ENCODE data around the gene PLA2G15. TPM values are rescaled to one million over a fixed set of nuclear protein-coding genes. Genes with fewer than 3 reads are reported as not detected.

Gene PLA2G15
- total RNA-seq, 2 experiments from 2014 or later = 6.0 to 7.0 TPM

GRCh38 chr16:68297908-68298307 is 52.7 kb downstream of the PLA2G15 start:
- ChIA-PET POLR2A (no interaction called here), CTCF (interaction anchor here (0.9 to 3.8 kb wide), 2 partner anchors 11 to 37 kb away, joined by 4 to 17 read pairs; no protein-coding TSS in a partner anchor)
- H3K27me3 Mint-ChIP-seq = no peaks in the 10 kb centered on the region
- intact Hi-C loops (cut with DNase I, micrococcal nuclease) = no loop called here
- H3K36me3 Mint-ChIP-seq (ENCODE audit: low read depth) = peaks cover 70% of the 10 kb centered on the region
- H3K4me3 Mint-ChIP-seq = no peak overlapping the region
- no peak for DNase-seq
- ATAC-seq = no peak
- no peaks in the 10 kb centered on the region for H3K9me3 Mint-ChIP-seq (ENCODE audit: low read depth)
- H3K4me1 Mint-ChIP-seq = peaks cover 19% of the 10 kb centered on the region
- H3K27ac Mint-ChIP-seq = peak overlapping the region; percentile 15

- intact Hi-C loops (cut with DNase I, micrococcal nuclease) = no loop called here
- peaks cover 71% of the 10 kb centered on the region for H3K36me3 Mint-ChIP-seq (ENCODE audit: low read depth)
- H3K27me3 Mint-ChIP-seq = no peaks in the 10 kb centered on the region
- H3K9me3 Mint-ChIP-seq (ENCODE audit: low read depth) = no peaks in the 10 kb centered on the region
- CTCF ChIA-PET = interaction anchor here (0.9 to 3.8 kb wide), 2 partner anchors 11 to 37 kb away, joined by 4 to 17 read pairs; no protein-coding TSS in a partner anchor
- DNase-seq (no peak), ATAC-seq (no peak)
- POLR2A ChIA-PET = no interaction called here
- peaks cover 17% of the 10 kb centered on the region for H3K4me1 Mint-ChIP-seq
- no peak overlapping the region for H3K4me3 Mint-ChIP-seq
- no peak overlapping the region for H3K27ac Mint-ChIP-seq
Measured at GRCh38 chr16:68298312-68298711, 53.1 kb downstream of the PLA2G15 start.

GRCh38 chr16:68298907-68299561 is 53.9 kb downstream of the PLA2G15 start:
- intact Hi-C loops (cut with DNase I, micrococcal nuclease) = no loop called here
- Mint-ChIP-seq H3K27ac (peak overlapping the region; percentile 55), H3K4me3 (no peak overlapping the region), H3K9me3 (ENCODE audit: low read depth) (no peaks in the 10 kb centered on the region), H3K27me3 (no peaks in the 10 kb centered on the region), H3K36me3 (ENCODE audit: low read depth) (peaks cover 75% of the 10 kb centered on the region), H3K4me1 (peaks cover 13% of the 10 kb centered on the region)
- no peak for DNase-seq
- CTCF ChIA-PET = interaction anchor here (0.8 to 3.8 kb wide), 4 partner anchors 9 to 38 kb away, joined by 3 to 17 read pairs (median 4); no protein-coding TSS in a partner anchor
- POLR2A ChIA-PET = no interaction called here
- ATAC-seq = no peak

GRCh38 chr16:68299571-68300453 is 54.6 kb downstream of the PLA2G15 start:
- no peak for ATAC-seq
- peak overlapping the region; percentile 56 for H3K27ac Mint-ChIP-seq

GRCh38 chr16:68300734-68301459 is 55.7 kb downstream of the PLA2G15 start:
- peaks cover 13% of the 10 kb centered on the region for H3K4me1 Mint-ChIP-seq
- no peaks in the 10 kb centered on the region for H3K9me3 Mint-ChIP-seq (ENCODE audit: low read depth)
- ATAC-seq = no peak
- no peak overlapping the region for H3K4me3 Mint-ChIP-seq
- peak overlapping the region; percentile 56 for H3K27ac Mint-ChIP-seq
- H3K27me3 Mint-ChIP-seq = no peaks in the 10 kb centered on the region
- ChIA-PET POLR2A (interaction anchor here (0.6 to 1.4 kb wide), 3 partner anchors 10 to 640 kb away, joined by 3 to 5 read pairs (median 3); partner anchors contain the start of genes PRMT7 and SLC7A6OS), CTCF (interaction anchor here (0.6 to 3.8 kb wide), 12 partner anchors 9 to 68 kb away, joined by 3 to 17 read pairs (median 5); partner anchors contain the start of genes PRMT7, SLC7A6 and SLC7A6OS)
- DNase-seq = no peak
- peaks cover 69% of the 10 kb centered on the region for H3K36me3 Mint-ChIP-seq (ENCODE audit: low read depth)
- intact Hi-C loops (cut with DNase I, micrococcal nuclease) = no loop called here

More at GRCh38 chr16:68299571-68300453, 54.6 kb downstream of the PLA2G15 start:
- Mint-ChIP-seq H3K9me3 (ENCODE audit: low read depth) (no peaks in the 10 kb centered on the region), H3K27me3 (no peaks in the 10 kb centered on the region), H3K36me3 (ENCODE audit: low read depth) (peaks cover 71% of the 10 kb centered on the region), H3K4me1 (peaks cover 13% of the 10 kb centered on the region), H3K4me3 (no peak overlapping the region)
- DNase-seq = no peak
- POLR2A ChIA-PET = interaction anchor here (1.0 to 1.4 kb wide), 2 partner anchors 10 to 11 kb away, joined by 3 to 5 read pairs; partner anchors contain the start of genes PRMT7 and SLC7A6OS
- CTCF ChIA-PET = interaction anchor here (0.5 to 3.8 kb wide), 14 partner anchors 8 to 316 kb away, joined by 3 to 17 read pairs (median 4); partner anchors contain the start of genes PRMT7, SLC7A6 and SLC7A6OS
- intact Hi-C loops (cut with DNase I, micrococcal nuclease) = no loop called here

- ChIA-PET POLR2A (no interaction called here), CTCF (interaction anchor here (1.0 to 6.0 kb wide), 4 partner anchors 10 to 44 kb away, joined by 3 to 32 read pairs (median 4); no protein-coding TSS in a partner anchor)
- intact Hi-C loops (cut with DNase I, micrococcal nuclease) = no loop called here
- Mint-ChIP-seq H3K9me3 (ENCODE audit: low read depth) (no peaks in the 10 kb centered on the region), H3K4me1 (peaks cover 23% of the 10 kb centered on the region), H3K36me3 (ENCODE audit: low read depth) (peaks cover 49% of the 10 kb centered on the region), H3K27me3 (no peaks in the 10 kb centered on the region), H3K27ac (no peak overlapping the region), H3K4me3 (no peak overlapping the region)
- ATAC-seq (no peak), DNase-seq (no peak)
Measured at GRCh38 chr16:68306633-68307032, 61.5 kb downstream of the PLA2G15 start.

GRCh38 chr16:68309799-68310198 is 64.6 kb downstream of the PLA2G15 start:
- DNase-seq = no peak
- POLR2A ChIA-PET = no interaction called here
- CTCF ChIA-PET = interaction anchor here (0.6 kb wide), 1 partner anchor 21 kb away, joined by 3 read pairs; no protein-coding TSS in a partner anchor
- Mint-ChIP-seq H3K9me3 (ENCODE audit: low read depth) (no peaks in the 10 kb centered on the region), H3K27me3 (no peaks in the 10 kb centered on the region), H3K4me3 (peak overlapping the region; percentile 90), H3K27ac (peak overlapping the region; percentile 92), H3K4me1 (peaks cover 38% of the 10 kb centered on the region), H3K36me3 (ENCODE audit: low read depth) (peaks cover 39% of the 10 kb centered on the region)
- intact Hi-C loops (cut with DNase I, micrococcal nuclease) = loop anchor here (1.0 to 2.0 kb wide), 4 partner anchors 23 to 503 kb away; partner anchors contain the start of genes CENPT (in 1 of the 2), RANBP10 (in 1 of the 2), SLC7A6 (in 1 of the 2) and TSNAXIP1 (in 1 of the 2)
- no peak for ATAC-seq

GRCh38 chr16:68310437-68310773 is 65.2 kb downstream of the PLA2G15 start:
- POLR2A ChIA-PET = interaction anchor here (0.9 to 2.0 kb wide), 8 partner anchors 9 to 226 kb away, joined by 3 to 19 read pairs (median 6); partner anchors contain the start of genes NFATC3 and SLC7A6
- Mint-ChIP-seq H3K27me3 (no peaks in the 10 kb centered on the region), H3K9me3 (ENCODE audit: low read depth) (no peaks in the 10 kb centered on the region), H3K27ac (peak overlapping the region; percentile 92), H3K4me1 (peaks cover 42% of the 10 kb centered on the region), H3K4me3 (peak overlapping the region; percentile 90), H3K36me3 (ENCODE audit: low read depth) (peaks cover 39% of the 10 kb centered on the region)
- ATAC-seq = no peak
- intact Hi-C loops (cut with DNase I, micrococcal nuclease) = loop anchor here (1.0 to 2.0 kb wide), 4 partner anchors 24 to 504 kb away; partner anchors contain the start of genes CENPT (in 1 of the 2), RANBP10 (in 1 of the 2), SLC7A6 (in 1 of the 2) and TSNAXIP1 (in 1 of the 2)
- DNase-seq = no peak
- CTCF ChIA-PET = interaction anchor here (0.5 to 2.4 kb wide), 16 partner anchors 10 to 48 kb away, joined by 3 to 18 read pairs (median 6); partner anchors contain the start of gene SLC7A6
